Liver (tissue), 3 donors: ENCODE data around the gene ZNF33B.

Source experiments
- EGR1 ChIP-seq, 2 donors: IDR thresholded peaks; 2 replicates each; pipeline ENCODE4 v1.6.1; 2016 to 2018; ENCODE audit warnings: antibody characterized with exemption in 2 of 2, low read depth in 2 of 2
- FOXA1 ChIP-seq: IDR thresholded peaks from 2 replicates; pipeline ENCODE4 v1.6.1; 2016; ENCODE audit warnings: antibody characterized with exemption
- HNF4G ChIP-seq: IDR thresholded peaks from 2 replicates; pipeline ENCODE4 v1.6.1; 2016; ENCODE audit warnings: antibody characterized with exemption
- JUND ChIP-seq, 2 donors: IDR thresholded peaks; 2 replicates each; pipeline ENCODE4 v1.6.1; 2016; ENCODE audit warnings: antibody characterized with exemption in 2 of 2
- MAX ChIP-seq: IDR thresholded peaks from 2 replicates; pipeline ENCODE4 v1.6.1; 2016; ENCODE audit warnings: antibody characterized with exemption
- NR2F2 ChIP-seq: IDR thresholded peaks from 2 replicates; pipeline ENCODE4 v1.6.1; 2016; ENCODE audit warnings: antibody characterized with exemption
- SP1 ChIP-seq: IDR thresholded peaks from 2 replicates; pipeline ENCODE4 v1.6.1; 2018; ENCODE audit warnings: antibody characterized with exemption, mild to moderate bottlenecking
- TAF1 ChIP-seq: conservative IDR thresholded peaks from 2 replicates; pipeline ENCODE4 v1.6.1; 2016; ENCODE audit warnings: antibody characterized with exemption, mild to moderate bottlenecking
- YY1 ChIP-seq: IDR thresholded peaks from 2 replicates; pipeline ENCODE4 v1.6.1; 2016; ENCODE audit warnings: antibody characterized with exemption, mild to moderate bottlenecking
- ZBTB33 ChIP-seq: IDR thresholded peaks from 2 replicates; pipeline ENCODE4 v1.6.1; 2016; ENCODE audit warnings: antibody characterized with exemption
- TF ChIP-seq, protein P1 (sequence below): fragments of 150-350 bp; IDR thresholded peaks from 2 replicates; pipeline ENCODE4 v1.5.1; 2017; ENCODE audit warnings: improper control_type of control experiment, low read depth, low read length; ENCODE audit not compliant: missing input control
- TF ChIP-seq, protein P2 (sequence below): IDR thresholded peaks from 2 replicates; pipeline ENCODE4 v1.6.1; 2016; ENCODE audit warnings: antibody characterized with exemption, mild to moderate bottlenecking
- donor health status: healthy.
- donor health status: healthy.

- no peak for TF ChIP-seq JUND (IDR thresholded peaks at IDR 0.05)
- TF ChIP-seq, protein P1, sequence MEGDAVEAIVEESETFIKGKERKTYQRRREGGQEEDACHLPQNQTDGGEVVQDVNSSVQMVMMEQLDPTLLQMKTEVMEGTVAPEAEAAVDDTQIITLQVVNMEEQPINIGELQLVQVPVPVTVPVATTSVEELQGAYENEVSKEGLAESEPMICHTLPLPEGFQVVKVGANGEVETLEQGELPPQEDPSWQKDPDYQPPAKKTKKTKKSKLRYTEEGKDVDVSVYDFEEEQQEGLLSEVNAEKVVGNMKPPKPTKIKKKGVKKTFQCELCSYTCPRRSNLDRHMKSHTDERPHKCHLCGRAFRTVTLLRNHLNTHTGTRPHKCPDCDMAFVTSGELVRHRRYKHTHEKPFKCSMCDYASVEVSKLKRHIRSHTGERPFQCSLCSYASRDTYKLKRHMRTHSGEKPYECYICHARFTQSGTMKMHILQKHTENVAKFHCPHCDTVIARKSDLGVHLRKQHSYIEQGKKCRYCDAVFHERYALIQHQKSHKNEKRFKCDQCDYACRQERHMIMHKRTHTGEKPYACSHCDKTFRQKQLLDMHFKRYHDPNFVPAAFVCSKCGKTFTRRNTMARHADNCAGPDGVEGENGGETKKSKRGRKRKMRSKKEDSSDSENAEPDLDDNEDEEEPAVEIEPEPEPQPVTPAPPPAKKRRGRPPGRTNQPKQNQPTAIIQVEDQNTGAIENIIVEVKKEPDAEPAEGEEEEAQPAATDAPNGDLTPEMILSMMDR, result no peak
- TF ChIP-seq EGR1 (IDR thresholded peaks at IDR 0.05; ENCODE audit: low read depth in 2 of 2), result no peak
- TF ChIP-seq YY1, result no peak
- TF ChIP-seq SP1, result no peak
- TF ChIP-seq ZBTB33, result no peak
- TF ChIP-seq MAX, result no peak
- TF ChIP-seq FOXA1, result no peak
- TF ChIP-seq TAF1, result no peak
- TF ChIP-seq, protein P2, sequence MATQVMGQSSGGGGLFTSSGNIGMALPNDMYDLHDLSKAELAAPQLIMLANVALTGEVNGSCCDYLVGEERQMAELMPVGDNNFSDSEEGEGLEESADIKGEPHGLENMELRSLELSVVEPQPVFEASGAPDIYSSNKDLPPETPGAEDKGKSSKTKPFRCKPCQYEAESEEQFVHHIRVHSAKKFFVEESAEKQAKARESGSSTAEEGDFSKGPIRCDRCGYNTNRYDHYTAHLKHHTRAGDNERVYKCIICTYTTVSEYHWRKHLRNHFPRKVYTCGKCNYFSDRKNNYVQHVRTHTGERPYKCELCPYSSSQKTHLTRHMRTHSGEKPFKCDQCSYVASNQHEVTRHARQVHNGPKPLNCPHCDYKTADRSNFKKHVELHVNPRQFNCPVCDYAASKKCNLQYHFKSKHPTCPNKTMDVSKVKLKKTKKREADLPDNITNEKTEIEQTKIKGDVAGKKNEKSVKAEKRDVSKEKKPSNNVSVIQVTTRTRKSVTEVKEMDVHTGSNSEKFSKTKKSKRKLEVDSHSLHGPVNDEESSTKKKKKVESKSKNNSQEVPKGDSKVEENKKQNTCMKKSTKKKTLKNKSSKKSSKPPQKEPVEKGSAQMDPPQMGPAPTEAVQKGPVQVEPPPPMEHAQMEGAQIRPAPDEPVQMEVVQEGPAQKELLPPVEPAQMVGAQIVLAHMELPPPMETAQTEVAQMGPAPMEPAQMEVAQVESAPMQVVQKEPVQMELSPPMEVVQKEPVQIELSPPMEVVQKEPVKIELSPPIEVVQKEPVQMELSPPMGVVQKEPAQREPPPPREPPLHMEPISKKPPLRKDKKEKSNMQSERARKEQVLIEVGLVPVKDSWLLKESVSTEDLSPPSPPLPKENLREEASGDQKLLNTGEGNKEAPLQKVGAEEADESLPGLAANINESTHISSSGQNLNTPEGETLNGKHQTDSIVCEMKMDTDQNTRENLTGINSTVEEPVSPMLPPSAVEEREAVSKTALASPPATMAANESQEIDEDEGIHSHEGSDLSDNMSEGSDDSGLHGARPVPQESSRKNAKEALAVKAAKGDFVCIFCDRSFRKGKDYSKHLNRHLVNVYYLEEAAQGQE, result no peak
- no peak for TF ChIP-seq NR2F2
- no peak for TF ChIP-seq HNF4G
Measured at GRCh38 chr10:42618424-42618823, 19.9 kb downstream of the ZNF33B start.
